Fibroblast of the aortic adventitia (primary cell): ENCODE data around the gene DAGLB. TPM values are rescaled to one million over a fixed set of nuclear protein-coding genes. Genes with fewer than 3 reads are reported as not detected.
"Not testable (repeated sequence)": the region's sequence is repeated elsewhere in the genome, so short reads cannot be mapped to it uniquely, and the experiment has no call there.

Source experiments
- DNase-seq: peaks from one replicate; pipeline ENCODE4 v3.0.0-alpha.2; 2010; ENCODE audit warnings: low read depth
- H3K4me3 ChIP-seq: 2 replicates; pipeline ENCODE4 v1.5.1; 2011; ENCODE audit warnings: low read depth, mild to moderate bottlenecking, control low read depth, low read length, moderate library complexity
- CTCF ChIP-seq: IDR thresholded peaks from 2 replicates; pipeline ENCODE4 v1.5.1; 2011; ENCODE audit warnings: mild to moderate bottlenecking, low read length, control low read depth, inconsistent platforms; ENCODE audit not compliant: insufficient read depth
- total RNA-seq: library from RNA; depleted of rRNA; stranded (reverse); fragments of >200 nt; gene quantifications from 2 replicates; pipeline ENCODE4 v1.2.3, GENCODE V29; 2012; ENCODE audit warnings: low replicate concordance

Gene DAGLB
- total RNA-seq, 1 donor: 21.4 TPM

DNA sequence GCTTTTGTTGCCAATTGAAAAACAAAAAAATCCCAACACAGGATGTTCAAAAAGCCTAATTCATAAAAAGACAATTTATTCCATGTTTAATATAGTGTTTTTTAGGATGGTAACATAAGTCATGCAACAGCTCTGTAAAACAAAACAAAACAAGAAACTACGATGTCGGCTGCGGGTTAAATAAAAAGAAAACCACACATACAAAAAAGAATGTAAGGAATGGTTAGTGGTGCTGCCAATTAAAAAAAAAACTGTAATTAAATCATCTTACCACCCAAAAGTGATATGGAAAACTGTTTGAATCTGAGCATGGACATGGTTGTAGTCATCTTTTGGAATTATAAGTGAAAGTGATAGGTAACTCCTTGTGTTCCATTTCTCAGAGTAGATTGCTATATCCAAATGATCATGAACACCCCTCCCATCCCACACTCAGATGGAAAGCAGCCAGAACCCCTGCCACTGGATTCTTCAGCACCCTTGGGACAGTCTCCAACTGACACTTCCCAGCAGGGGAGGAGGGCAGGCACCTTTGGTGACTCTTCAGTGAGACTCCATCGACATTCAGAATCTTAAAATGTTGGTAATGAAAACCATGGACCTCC is 14.3 kb upstream of the DAGLB start:
- TF ChIP-seq CTCF: no peak
- H3K4me3 ChIP-seq: no peak overlapping the region
- DNase-seq: no peak

DNA sequence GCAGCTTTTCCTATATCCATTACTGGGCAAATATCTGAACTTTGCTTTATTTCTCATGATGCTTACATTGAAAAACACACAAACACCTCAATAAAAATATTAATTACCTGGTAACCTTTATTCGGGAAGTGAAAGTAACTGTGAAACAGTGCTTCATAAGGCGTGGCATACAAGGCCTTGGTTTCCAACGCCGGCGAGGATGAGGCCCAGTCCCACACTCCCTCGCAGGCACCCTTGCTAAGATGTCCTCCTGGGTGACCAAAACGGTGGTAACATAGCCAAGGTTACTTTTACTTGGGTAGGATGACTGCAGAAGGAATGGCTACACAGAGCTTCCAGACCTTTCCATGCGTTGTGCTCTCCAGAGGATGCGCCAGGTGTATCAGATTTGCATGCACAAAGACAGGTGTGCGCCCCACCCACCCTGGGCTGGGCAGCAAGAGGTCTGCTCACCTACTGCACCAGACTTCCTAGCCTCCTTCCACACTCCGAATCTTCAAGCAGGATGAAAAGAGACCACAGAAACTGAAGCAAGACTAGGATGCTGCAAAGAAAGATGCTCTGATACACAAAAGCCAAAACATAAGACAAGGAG is 13.3 kb upstream of the DAGLB start:
- H3K4me3 ChIP-seq: no peak overlapping the region
- no peak for TF ChIP-seq CTCF
- DNase-seq: no peak

- DNase-seq: no peak
- no peak overlapping the region for H3K4me3 ChIP-seq
- TF ChIP-seq CTCF: no peak
Measured at GRCh38 chr7:6460303-6460702, 12.5 kb upstream of the DAGLB start.

GRCh38 chr7:6458676-6459075 is 10.9 kb upstream of the DAGLB start:
- DNase-seq: not testable (repeated sequence)

GRCh38 chr7:6453734-6454133 is 6.0 kb upstream of the DAGLB start:
- DNase-seq: peak; percentile 68
- H3K4me3 ChIP-seq: no peak overlapping the region
- TF ChIP-seq CTCF: no peak

More at GRCh38 chr7:6458676-6459075, 10.9 kb upstream of the DAGLB start:
- H3K4me3 ChIP-seq: not testable (repeated sequence)

DNA sequence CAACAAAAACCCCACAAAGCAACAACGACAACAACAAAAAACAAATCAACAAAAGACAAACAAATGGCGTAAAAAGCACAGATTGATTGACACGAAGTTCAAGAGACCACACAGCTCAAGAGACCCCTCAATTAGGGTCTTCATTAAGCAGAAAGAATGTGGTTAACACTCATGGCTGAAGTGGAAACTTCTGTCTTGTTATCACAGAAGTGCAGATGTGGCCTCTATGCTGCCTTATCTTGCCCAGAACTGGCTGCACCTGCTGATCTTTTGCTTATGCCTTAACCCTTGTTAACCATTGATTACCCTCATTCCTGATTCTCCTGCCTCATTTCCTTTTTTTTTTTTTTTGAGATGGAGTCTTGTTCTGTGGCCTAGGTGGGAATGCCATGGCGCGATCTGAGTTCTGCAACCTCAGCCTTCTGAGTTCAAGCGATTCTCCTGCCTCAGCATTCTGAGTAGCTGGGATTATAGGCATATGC is 3.5 kb upstream of the DAGLB start:
- TF ChIP-seq CTCF: no peak
- no peak overlapping the region for H3K4me3 ChIP-seq
- no peak for DNase-seq

- DNase-seq, H3K4me3 ChIP-seq: not testable (repeated sequence)
Measured at GRCh38 chr7:6450591-6450990, 2.8 kb upstream of the DAGLB start.

DNA sequence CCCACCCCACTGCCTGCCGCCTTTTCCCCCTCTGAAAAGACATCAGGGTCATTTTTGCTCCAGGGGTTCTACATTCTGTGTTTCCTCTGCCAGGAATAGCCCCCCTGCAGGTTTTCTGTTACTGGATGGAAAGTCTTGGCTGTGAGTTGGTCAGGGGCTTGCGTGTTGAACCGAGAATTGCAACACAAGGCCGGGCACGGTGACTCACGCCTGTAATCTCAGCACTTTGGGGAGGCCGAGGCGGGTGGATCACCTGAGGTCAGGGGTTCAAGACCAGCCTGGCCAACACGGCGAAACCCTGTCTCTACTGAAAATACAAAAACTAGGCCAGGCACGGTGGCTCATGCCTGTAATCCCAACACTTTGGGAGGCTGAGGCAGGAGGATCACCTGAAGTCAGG is 2.1 kb upstream of the DAGLB start:
- not testable (repeated sequence) for H3K4me3 ChIP-seq
- peak; percentile 39 for DNase-seq
